Lower leg skin (tissue), 4 donors: ENCODE measurements around the gene RDH5. TPM values are rescaled to one million over a fixed set of nuclear protein-coding genes. Genes with fewer than 3 reads are reported as not detected.

ENCODE experiments used
- DNase-seq, 2 donors: peaks; one replicate each; pipeline ENCODE4 v3.0.0-alpha.2; 2019; ENCODE audit warnings: low spot score in 2 of 2
- H3K4me3 ChIP-seq: fragments of 200-600 bp; sonication (generic); 2 replicates; pipeline ENCODE4 v1.5.1; 2017; ENCODE audit warnings: mild to moderate bottlenecking, low read depth; ENCODE audit not compliant: poor library complexity, severe bottlenecking
- POLR2A ChIP-seq, 2 donors: fragments of 450-650 bp; IDR thresholded peaks; one replicate each; pipeline ENCODE4 v1.6.1; 2016 to 2017; ENCODE audit warnings: antibody characterized with exemption in 2 of 2, mild to moderate bottlenecking in 1 of 2, moderate library complexity in 1 of 2
- WGBS, 2 donors: methylation state at CpG; one replicate each; pipeline ENCODE4 v1.1.5; 2018; 5-methylcytosine and 5-hydroxymethylcytosine counted together
- intact Hi-C: fragments of 100-400 bp; cut with DNase I; formaldehyde crosslinking; loops from one replicate; pipeline ENCODE4 v1.15.0; 2023; ENCODE audit warnings: low total_unique reads
- total RNA-seq, 4 donors: library from RNA; depleted of rRNA; stranded (reverse); fragments of >200 nt; gene quantifications; one replicate each; pipeline ENCODE4 v1.1.0, GENCODE V29; 2016
- TF ChIP-seq, protein P1 (sequence below), 3 donors: fragments of 450-650 bp; IDR thresholded peaks; one replicate each; pipeline ENCODE4 v1.5.1; 2016; ENCODE audit warnings: antibody characterized with exemption in 3 of 3, mild to moderate bottlenecking in 3 of 3, moderate library complexity in 2 of 3

Gene RDH5
- total RNA-seq, 4 donors from 2014 or later: 2.5 to 8.9 (median 4.3) TPM

DNA sequence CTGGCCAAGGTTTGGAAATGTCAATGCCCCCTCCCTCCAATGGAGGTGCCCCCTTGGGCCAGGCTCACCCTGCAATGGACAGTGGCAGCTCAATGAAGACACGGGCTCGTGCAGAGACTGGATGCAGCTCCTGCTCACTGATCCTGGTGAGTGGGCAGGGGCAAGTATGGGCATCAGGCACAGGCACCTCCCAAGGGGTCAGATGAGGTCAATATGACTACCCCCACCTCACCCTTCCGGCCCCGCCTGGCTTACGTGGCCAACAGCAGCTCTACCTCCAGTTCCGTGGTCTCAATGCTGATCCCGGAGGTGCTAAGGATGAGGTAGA lies 26.0 kb upstream of the RDH5 start:
- intact Hi-C loops: no loop called here
- TF ChIP-seq POLR2A (IDR thresholded peaks at IDR 0.05): no peak
- TF ChIP-seq, protein P1, sequence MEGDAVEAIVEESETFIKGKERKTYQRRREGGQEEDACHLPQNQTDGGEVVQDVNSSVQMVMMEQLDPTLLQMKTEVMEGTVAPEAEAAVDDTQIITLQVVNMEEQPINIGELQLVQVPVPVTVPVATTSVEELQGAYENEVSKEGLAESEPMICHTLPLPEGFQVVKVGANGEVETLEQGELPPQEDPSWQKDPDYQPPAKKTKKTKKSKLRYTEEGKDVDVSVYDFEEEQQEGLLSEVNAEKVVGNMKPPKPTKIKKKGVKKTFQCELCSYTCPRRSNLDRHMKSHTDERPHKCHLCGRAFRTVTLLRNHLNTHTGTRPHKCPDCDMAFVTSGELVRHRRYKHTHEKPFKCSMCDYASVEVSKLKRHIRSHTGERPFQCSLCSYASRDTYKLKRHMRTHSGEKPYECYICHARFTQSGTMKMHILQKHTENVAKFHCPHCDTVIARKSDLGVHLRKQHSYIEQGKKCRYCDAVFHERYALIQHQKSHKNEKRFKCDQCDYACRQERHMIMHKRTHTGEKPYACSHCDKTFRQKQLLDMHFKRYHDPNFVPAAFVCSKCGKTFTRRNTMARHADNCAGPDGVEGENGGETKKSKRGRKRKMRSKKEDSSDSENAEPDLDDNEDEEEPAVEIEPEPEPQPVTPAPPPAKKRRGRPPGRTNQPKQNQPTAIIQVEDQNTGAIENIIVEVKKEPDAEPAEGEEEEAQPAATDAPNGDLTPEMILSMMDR (IDR thresholded peaks at IDR 0.05): no peak
- DNase-seq: peak in 1 of 2 donors; percentile 56
- WGBS, 2 donors: 97 to 98% methylated on average over 7 of the region's 7 CpGs
- no peak overlapping the region for H3K4me3 ChIP-seq

DNA sequence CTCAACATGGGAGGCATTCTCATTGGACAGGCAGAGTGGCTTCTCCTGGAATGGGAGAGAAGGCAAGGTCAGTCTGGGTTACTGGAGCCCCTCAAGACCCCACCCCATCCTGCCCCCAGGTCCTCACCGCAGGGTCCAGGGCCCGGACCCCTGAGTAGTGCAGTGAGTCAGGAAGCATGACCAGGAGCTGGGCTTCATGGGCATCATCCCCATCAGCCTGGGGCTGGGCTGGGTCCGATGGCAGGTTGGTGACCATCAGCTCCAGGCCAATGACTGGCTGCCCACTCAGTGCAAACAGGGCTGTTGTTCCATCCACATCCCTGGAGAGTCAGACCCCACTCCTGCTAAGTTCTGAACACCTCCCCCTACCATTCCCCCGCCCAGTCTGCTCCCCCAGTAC lies 25.5 kb upstream of the RDH5 start:
- no peak for TF ChIP-seq POLR2A (IDR thresholded peaks at IDR 0.05)
- TF ChIP-seq, protein P1 (IDR thresholded peaks at IDR 0.05): no peak
- no peak overlapping the region for H3K4me3 ChIP-seq
- WGBS, 2 donors: 93 to 100% methylated on average over 1 to 4 of the region's 4 CpGs
- intact Hi-C loops: no loop called here
- peak in 1 of 2 donors; percentile 70 for DNase-seq

DNA sequence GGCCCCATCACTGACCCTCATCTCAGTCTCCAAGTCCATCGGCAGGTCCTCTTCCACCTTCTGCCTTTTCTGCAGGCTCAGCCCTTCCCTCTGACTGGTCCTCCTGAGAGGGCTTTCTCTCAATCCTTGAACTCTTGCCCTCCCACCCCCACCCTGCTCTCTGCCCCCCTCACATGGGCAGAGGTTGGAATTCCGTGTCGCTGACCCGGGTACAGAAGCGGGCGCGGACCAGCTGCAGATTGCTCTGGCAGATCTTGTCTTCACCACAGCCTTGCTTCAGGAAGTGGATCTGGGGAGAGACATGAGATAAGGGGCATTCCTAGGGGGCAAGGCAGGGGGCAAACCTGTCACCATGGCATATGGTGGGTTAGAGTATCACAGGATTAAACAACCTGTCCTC lies 24.8 kb upstream of the RDH5 start:
- intact Hi-C loops: no loop called here
- 77 to 83% methylated on average over 7 of the region's 7 CpGs for whole genome bisulfite sequencing, 2 donors
- no peak overlapping the region for H3K4me3 ChIP-seq
- peak in 1 of 2 donors; percentile 32 for DNase-seq
- no peak for TF ChIP-seq POLR2A (IDR thresholded peaks at IDR 0.05)
- TF ChIP-seq, protein P1 (IDR thresholded peaks at IDR 0.05): no peak

DNA sequence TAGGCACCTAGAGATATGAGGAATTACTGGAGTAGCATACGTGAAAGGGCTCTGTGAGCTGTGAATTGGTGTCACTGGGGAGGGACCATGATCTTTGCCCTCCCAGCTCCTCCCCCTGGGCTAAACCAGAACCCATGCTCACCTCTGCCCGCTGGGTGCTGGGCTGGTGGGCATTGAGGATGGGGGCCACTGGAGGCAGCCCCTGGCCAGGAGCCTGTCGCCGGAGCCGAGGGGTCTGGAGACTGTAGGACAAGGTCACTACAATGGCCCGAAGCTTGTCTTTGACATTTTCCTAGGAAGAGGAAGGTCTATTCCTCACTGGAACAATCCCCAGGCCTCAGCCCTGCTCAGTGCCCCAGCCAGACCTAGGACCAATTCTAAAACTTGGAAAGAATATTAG lies 24.1 kb upstream of the RDH5 start:
- peak in 1 of 2 donors; percentile 80 for DNase-seq
- 96 to 98% methylated on average over 5 to 6 of the region's 6 CpGs for WGBS, 2 donors
- H3K4me3 ChIP-seq: no peak overlapping the region
- TF ChIP-seq, protein P1 (IDR thresholded peaks at IDR 0.05): no peak
- TF ChIP-seq POLR2A (IDR thresholded peaks at IDR 0.05): no peak
- intact Hi-C loops: no loop called here

DNA sequence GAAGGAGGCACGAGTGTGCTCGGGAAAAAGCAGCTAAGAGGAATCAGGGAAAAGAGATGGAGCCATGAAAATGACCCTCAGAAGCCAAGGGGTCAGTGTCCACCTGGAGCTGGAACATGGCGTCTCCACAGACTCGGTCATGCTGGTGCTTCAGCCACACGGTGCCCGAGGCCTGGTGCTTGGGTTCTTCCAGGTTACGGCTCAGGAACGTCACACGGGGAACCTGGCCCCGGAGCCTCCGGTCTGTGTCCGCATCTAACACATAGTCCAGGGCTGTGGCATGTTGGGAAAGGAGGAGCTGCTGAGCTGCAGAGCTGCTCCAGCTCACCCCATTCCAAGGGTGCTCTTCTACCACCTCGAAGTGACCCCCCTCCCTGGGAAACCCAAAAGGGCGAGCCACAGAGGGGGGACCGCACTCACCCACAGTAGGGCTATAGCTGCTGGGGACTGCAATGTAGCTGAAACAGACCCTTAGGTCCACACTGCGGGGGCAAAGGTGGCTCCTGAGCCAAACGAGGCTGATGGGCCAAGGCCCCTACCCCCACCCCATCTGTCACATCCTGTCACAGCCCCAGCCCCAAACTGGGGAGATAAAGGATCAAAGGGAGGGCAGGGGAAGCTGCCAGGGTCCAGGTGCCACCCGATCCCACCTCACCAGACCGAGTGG lies 23.3 kb upstream of the RDH5 start:
- TF ChIP-seq, protein P1 (IDR thresholded peaks at IDR 0.05): no peak
- TF ChIP-seq POLR2A (IDR thresholded peaks at IDR 0.05): no peak
- intact Hi-C loops: no loop called here
- no peak overlapping the region for H3K4me3 ChIP-seq
- WGBS, 2 donors: 83 to 87% methylated on average over 19 of the region's 19 CpGs
- DNase-seq: peak in 1 of 2 donors; percentile 70

DNA sequence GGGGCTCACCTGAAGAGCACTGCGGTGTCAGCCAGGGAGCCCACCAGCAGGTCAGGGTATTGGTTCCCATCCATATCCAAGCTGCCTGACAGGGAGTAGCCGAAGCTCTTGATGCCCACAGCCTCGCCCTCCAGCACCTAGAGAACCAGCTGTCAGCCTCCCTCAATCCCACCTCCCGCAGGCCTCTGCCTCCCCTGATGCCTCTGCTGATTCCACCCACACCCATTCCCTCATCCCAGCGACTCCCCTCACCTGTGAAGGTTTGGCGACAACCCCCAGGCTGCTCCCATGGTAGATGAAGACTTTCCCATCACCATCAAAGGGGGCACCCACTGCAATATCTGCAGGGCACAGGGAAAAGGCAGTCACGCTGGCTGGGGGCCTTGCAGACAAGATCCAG lies 22.5 kb upstream of the RDH5 start:
- no peak overlapping the region for H3K4me3 ChIP-seq
- 89 to 90% methylated on average over 7 of the region's 7 CpGs for WGBS, 2 donors
- intact Hi-C loops: no loop called here
- no peak for TF ChIP-seq POLR2A (IDR thresholded peaks at IDR 0.05)
- TF ChIP-seq, protein P1 (IDR thresholded peaks at IDR 0.05): no peak
- peak in 1 of 2 donors; percentile 50 for DNase-seq
